ENCODE results near the gene FXYD7.

The FXYD7 gene

GRCh38 chr19:35119578-35120155, 23.4 kb upstream of the FXYD7 start:
- no peak for TF ChIP-seq ZNF112 (tag by site-specific recombination; IDR thresholded peaks at IDR 0.05)
- TF ChIP-seq ZNF23 (tag by site-specific recombination; IDR thresholded peaks at IDR 0.05; ENCODE audit: borderline replicate concordance), result no peak
- no peak for TF ChIP-seq ZBTB7A (tag by site-specific recombination; IDR thresholded peaks at IDR 0.05; ENCODE audit: low read depth)
- TF ChIP-seq ZNF544 (tag by site-specific recombination; IDR thresholded peaks at IDR 0.05), result no peak
- TF ChIP-seq, protein P1, sequence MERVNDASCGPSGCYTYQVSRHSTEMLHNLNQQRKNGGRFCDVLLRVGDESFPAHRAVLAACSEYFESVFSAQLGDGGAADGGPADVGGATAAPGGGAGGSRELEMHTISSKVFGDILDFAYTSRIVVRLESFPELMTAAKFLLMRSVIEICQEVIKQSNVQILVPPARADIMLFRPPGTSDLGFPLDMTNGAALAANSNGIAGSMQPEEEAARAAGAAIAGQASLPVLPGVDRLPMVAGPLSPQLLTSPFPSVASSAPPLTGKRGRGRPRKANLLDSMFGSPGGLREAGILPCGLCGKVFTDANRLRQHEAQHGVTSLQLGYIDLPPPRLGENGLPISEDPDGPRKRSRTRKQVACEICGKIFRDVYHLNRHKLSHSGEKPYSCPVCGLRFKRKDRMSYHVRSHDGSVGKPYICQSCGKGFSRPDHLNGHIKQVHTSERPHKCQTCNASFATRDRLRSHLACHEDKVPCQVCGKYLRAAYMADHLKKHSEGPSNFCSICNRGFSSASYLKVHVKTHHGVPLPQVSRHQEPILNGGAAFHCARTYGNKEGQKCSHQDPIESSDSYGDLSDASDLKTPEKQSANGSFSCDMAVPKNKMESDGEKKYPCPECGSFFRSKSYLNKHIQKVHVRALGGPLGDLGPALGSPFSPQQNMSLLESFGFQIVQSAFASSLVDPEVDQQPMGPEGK (tag by site-specific recombination; IDR thresholded peaks at IDR 0.05), result no peak
- no peak for TF ChIP-seq RBAK (tag by site-specific recombination; IDR thresholded peaks at IDR 0.05)
- no peak for TF ChIP-seq ZNF354C (tag by site-specific recombination; IDR thresholded peaks at IDR 0.05; ENCODE audit: borderline replicate concordance, low read depth)
- TF ChIP-seq ZFHX2 (tag by site-specific recombination; conservative IDR thresholded peaks at IDR 0.05), result no peak
- TF ChIP-seq ZNF280D (tag by site-specific recombination; IDR thresholded peaks at IDR 0.05), result no peak
- TF ChIP-seq, protein P2, sequence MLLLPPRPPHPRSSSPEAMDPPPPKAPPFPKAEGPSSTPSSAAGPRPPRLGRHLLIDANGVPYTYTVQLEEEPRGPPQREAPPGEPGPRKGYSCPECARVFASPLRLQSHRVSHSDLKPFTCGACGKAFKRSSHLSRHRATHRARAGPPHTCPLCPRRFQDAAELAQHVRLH (tag by site-specific recombination; IDR thresholded peaks at IDR 0.05), result no peak
- TF ChIP-seq ZNF16 (tag by site-specific recombination; IDR thresholded peaks at IDR 0.05; ENCODE audit: low read depth), result no peak
- TF ChIP-seq GLI4 (tag by site-specific recombination; IDR thresholded peaks at IDR 0.05), result no peak
- no peak for TF ChIP-seq SP3 (tag by site-specific recombination; IDR thresholded peaks at IDR 0.05)
- TF ChIP-seq ZNF26 (tag by site-specific recombination; IDR thresholded peaks at IDR 0.05), result no peak
- no peak for TF ChIP-seq ZNF394 (tag by site-specific recombination; IDR thresholded peaks at IDR 0.05; ENCODE audit: borderline replicate concordance)
- no peak for TF ChIP-seq ZNF223 (tag by site-specific recombination; IDR thresholded peaks at IDR 0.05)
- Histone ChIP-seq H3K9me3 (ENCODE audit: control insufficient read depth, insufficient read depth, low read depth, low read length) (no peaks in the 10 kb centered on the region), H3K36me3 (ENCODE audit: control insufficient read depth in 2 of 2, insufficient read depth in 1 of 2, low read length in 2 of 2) (no peaks in the 10 kb centered on the region), H3K4me1 (ENCODE audit: control insufficient read depth, insufficient read depth, low read length) (peaks cover 10% of the 10 kb centered on the region), H3K27ac (ENCODE audit: extremely low read depth, low read depth, low read length) (no peak overlapping the region), H3K4me3 (ENCODE audit: low read depth, low read length) (no peak overlapping the region)
- ChIA-PET CTCF (interaction anchor here (0.6 to 6.9 kb wide), 6 partner anchors 16 to 271 kb away, joined by 3 to 101 read pairs (median 4); partner anchors contain the start of gene LGI4), POLR2A (no interaction called here)

DNA sequence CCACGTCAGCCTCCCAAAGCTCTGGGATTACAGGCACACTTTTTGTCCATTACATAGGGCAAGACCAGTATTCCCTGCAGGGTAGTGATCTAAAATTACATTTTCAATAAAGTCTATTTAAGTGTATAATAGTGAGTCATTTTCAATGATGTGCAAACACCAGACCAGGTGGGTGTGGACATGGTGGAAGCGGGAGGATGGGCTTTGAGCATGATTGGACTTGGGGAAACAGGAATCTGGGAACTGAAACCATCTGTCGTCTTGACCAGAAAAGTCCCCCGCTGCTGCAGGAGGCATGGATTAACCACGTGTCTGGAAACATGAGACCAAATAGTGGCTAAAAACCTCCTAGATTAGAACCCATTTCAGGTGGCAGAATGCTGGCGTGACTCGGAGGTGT, 22.6 kb upstream of the FXYD7 start:
- Histone ChIP-seq H3K4me1 (ENCODE audit: control insufficient read depth, insufficient read depth, low read length) (peaks cover 12% of the 10 kb centered on the region), H3K4me3 (ENCODE audit: low read depth, low read length) (no peak overlapping the region), H3K27ac (ENCODE audit: extremely low read depth, low read depth, low read length) (no peak overlapping the region), H3K36me3 (ENCODE audit: control insufficient read depth in 2 of 2, insufficient read depth in 1 of 2, low read length in 2 of 2) (no peaks in the 10 kb centered on the region), H3K9me3 (ENCODE audit: control insufficient read depth, insufficient read depth, low read depth, low read length) (no peaks in the 10 kb centered on the region)
- CTCF ChIA-PET, result interaction anchor here (0.6 to 6.9 kb wide), 5 partner anchors 15 to 270 kb away, joined by 3 to 101 read pairs (median 3); partner anchors contain the start of gene LGI4
- POLR2A ChIA-PET, result no interaction called here
- no peak for TF ChIP-seq ZNF26 (tag by site-specific recombination; IDR thresholded peaks at IDR 0.05)
- no peak for TF ChIP-seq ZNF174 (tag by site-specific recombination; IDR thresholded peaks at IDR 0.05)
- TF ChIP-seq OSR2 (tag by site-specific recombination; IDR thresholded peaks at IDR 0.05), result peak; percentile 62
- no peak for TF ChIP-seq ZNF626 (tag by site-specific recombination; IDR thresholded peaks at IDR 0.05)
- peak; percentile 92 for TF ChIP-seq ZBTB17 (tag by site-specific recombination; IDR thresholded peaks at IDR 0.05)
- TF ChIP-seq KLF17 (tag by site-specific recombination; IDR thresholded peaks at IDR 0.05), result peak; percentile 29; the same call in 1 of the 2 replicates
